Tongue (tissue), 3 donors: Measurements from ENCODE around the gene MC3R. TPM values are rescaled to one million over a fixed set of nuclear protein-coding genes. Genes with fewer than 3 reads are reported as not detected.

Source experiments
- DNase-seq: peaks from one replicate; pipeline ENCODE4 v3.0.0-alpha.2; 2015
- small RNA-seq: library from RNA; depleted of rRNA; stranded (forward); fragments of <200 nt; gene quantifications from one replicate; pipeline ENCODE3, GENCODE V24; 2014; ENCODE audit warnings: low replicate concordance
- total RNA-seq: library from RNA; depleted of rRNA; stranded (reverse); fragments of >200 nt; gene quantifications from one replicate; pipeline ENCODE4 v1.2.3, GENCODE V29; 2014

MC3R gene
- total RNA-seq, 1 donor from 2014 or later, result not detected

DNA sequence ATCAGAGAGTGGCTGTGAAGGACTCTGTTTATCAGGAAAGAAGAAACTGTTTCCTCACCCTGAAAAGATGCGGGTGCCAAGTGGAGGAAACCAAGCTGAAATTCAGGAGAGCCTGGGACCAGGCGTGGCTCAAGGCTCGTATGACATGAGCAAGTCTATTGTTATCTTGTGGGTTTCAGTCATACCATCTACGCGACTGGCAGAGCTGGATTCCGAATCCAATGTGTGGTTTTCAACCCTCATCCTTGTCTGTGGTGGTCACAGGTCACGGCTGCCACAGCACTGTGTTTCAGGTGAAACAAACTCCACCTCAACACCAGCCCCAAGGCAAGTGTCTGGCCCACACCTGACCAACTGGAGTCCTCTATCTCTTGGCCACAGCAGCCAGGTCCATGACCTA, 9.1 kb downstream of the MC3R start:
- no peak for DNase-seq

DNA sequence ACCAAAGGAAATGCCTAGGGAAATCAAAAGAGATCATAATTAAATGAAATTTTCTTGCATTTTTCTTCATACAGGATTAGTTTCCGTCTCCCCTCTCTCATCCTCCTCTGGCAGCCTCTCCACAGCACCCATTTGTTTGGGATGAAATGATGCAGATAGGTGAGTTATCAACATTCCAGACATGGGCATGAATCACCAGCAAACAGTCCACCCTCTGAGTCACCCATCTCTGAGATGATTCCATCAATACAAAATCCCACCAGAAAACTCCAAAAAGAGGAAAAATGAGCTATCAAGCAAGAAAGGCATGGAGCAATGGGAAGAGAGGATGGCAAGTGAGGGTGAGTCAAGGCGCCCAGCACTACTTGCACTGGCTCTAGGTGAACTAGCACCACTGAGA, 11.4 kb downstream of the MC3R start:
- no peak for DNase-seq

DNA sequence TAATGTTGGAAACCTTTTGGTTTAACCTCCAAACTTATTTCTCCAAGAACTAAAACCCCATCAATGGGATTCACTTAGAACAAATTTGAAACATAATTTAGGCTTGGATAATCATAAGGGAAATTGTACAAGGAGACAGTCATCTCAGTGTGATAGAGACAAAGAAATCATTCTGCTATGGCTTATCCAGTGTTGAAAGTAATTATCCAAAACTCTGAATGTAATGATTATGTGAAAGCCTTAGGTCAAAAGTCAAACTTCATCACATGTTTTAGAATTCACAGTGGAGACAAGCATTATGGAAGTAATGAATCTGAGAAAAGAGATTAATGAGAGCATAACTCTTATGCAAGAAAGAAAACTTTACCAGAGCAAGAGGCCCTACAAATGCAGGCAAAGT, 20.0 kb downstream of the MC3R start:
- no peak for DNase-seq

DNA sequence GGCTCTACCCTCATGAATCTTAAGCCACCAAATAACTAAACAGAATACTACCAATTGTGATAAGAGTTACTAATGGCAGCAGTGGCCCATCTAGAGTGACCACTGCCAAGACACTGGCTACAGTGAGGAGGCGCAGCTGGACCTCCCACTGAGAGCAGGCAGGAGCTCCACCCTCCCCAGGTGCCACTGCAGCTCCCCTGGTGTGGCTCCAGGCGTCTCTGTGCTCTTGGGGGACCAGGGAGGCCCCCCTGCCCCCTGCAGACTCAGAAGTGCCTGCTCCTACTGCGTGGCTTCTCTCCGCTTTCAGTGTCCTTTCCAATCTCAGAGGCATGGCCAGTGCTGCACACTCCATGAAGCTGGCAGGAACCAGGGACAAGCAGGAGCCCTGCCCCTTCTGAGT, 23.4 kb downstream of the MC3R start:
- DNase-seq, result no peak

DNA sequence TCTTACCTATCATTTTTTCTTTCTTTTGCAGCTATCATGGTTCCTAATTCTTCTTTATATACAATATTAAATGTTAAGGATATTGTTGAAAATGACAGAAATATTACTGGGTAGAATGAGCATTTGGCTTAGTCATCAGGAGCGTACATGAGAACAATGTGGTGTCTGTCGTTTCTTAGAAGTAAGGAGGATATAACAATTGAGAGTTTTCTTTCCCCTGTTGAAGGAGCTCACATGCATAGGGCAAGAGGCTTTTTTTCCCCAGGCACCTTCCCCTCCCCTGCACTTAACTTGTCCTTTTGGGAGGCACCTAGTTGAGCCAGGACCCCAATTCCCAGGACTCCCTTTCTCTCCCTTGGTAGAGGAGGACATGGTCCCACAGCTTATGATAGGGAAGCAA, 25.0 kb downstream of the MC3R start:
- DNase-seq, result no peak

DNA sequence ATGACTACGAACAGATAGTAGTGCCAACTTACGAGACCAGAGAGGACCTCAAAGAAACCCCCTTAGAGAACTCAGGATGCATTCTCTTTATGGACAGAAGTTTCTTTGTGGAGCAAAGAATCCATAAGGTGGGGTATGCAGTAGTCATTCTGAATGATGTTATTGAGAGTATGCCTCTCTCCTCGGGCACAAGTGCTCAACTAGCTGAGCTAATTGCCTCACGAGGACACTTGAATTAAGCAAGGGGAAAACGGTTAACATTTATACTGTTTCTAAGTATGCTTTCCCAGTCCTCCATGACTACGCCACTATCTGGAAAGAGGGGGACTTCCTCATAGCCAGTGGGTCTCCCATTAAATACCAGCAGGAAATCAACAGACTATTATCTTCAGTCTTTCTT, 25.6 kb downstream of the MC3R start:
- DNase-seq, result no peak

DNA sequence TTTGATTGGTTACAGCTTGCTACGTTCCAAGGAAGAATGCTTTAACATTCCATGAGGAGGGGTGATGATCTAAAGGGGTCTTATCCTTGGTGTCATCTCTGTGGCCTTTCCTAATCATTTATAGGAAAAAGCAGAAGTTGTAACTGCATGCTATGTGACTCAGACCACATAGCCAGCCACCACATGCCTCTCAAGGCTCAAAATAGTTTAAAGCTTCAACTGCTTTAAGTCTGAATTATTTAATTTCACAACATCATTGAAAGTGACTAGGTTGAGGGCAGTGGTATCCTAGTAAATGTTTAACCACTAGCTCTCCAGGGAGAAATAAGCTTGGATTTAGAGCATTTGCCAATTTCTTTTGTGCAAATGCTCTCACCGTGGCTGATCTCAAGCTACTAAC, 29.7 kb downstream of the MC3R start:
- DNase-seq, result no peak

DNA sequence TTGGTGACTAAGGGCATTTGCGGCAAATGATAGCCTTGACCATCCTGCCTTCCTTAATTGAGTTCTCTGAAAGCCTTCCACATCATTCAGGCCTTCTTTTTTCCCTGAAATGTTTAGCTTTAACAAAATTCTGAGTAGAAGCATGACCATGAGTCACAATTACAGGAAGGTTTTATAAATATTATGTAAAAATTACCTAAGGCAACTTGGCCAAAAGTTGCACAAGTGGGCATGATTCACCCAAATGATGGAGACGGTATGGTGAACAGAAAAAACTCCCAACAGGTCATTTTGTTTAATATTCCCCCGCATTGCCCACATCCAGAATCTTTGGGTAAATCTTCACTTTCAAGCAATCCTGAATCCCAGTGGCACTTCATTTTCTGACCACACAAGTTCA, 37.0 kb downstream of the MC3R start:
- no peak for DNase-seq

DNA sequence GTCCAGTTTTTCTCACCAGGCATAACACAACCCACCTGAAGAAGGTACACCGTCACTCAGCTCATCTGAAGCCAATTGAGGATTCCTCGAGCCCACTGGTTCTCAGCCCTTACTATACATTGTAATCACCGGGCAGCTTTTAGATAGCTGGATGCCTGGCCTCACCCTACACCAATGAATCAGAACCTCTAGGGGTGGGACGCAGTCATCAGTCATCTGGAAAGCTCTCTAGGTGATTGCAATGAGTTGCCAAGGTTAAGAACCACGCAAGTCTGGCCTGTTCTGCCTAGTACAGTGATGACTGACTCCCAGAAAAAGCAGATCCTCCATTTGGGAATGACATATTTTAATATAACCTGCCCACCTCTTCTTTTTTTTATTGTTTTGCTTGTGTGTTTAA, 41.1 kb downstream of the MC3R start:
- no peak for DNase-seq

DNA sequence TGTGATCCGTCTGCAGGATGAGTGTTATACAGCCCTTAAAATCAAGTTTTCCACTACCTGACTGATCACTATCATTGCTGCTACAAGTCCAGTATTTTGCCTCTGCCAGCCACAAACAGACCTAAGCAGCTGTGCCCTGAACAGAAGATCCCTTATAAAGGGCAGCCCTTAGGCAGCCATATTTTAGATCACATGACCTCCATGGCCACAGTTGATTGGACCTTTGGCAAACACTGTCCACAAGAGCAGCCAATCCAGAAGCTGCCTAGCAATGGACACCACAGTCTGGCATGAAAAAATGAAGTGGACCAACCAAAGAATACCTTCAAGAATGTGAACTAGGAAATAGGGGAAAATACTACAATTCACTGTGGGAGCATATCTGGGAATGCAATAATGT, 50.8 kb downstream of the MC3R start:
- DNase-seq, result no peak

Small RNA genes within 50 kb of the gene (small RNA-seq; reads per million reads assigned to genes)
- gene RNA5SP487, result not detected

Other genes with a start within 250 kb of the MC3R start
- gene CBLN4, start 243.2 kb upstream of the MC3R start, total RNA-seq, result not detected
- 36.1 TPM for gene FAM210B, start 110.2 kb downstream of the MC3R start, total RNA-seq
- 8.8 TPM for gene AURKA, start 143.5 kb downstream of the MC3R start, total RNA-seq
- 46.3 TPM for gene CSTF1, start 143.9 kb downstream of the MC3R start, total RNA-seq
- gene CASS4, start 163.5 kb downstream of the MC3R start, total RNA-seq, result 2.8 TPM
- 64.0 TPM for gene RTF2, start 219.9 kb downstream of the MC3R start, total RNA-seq